Right atrium auricular region (tissue), 2 donors: ENCODE data around the gene TRABD2A. TPM values are rescaled to one million over a fixed set of nuclear protein-coding genes. Genes with fewer than 3 reads are reported as not detected.
A peak's percentile ranks its signal among the peaks of the same experiment; 100 is the strongest.

ENCODE experiments used
- DNase-seq: peaks from one replicate; pipeline ENCODE4 v3.0.0-alpha.2; 2019; ENCODE audit warnings: low spot score
- H3K27ac ChIP-seq, 2 donors: fragments of 200-600 bp; sonication (generic); 1 replicate in 1 of 2; 2 replicates in 1 of 2; pipeline ENCODE4 v1.5.1; 2016 to 2019
- H3K27me3 ChIP-seq, 2 donors: fragments of 200-600 bp; sonication (generic); one replicate each; pipeline versions ENCODE4 v1.5.1 to v1.6.0; 2017 to 2019
- H3K36me3 ChIP-seq: fragments of 200-600 bp; sonication (generic); one replicate; pipeline ENCODE4 v1.5.1; 2016
- H3K4me1 ChIP-seq, 2 donors: fragments of 200-600 bp; sonication (generic); one replicate each; pipeline versions ENCODE4 v1.5.1 to v1.6.0; 2017 to 2019
- H3K4me3 ChIP-seq, 2 donors: fragments of 200-600 bp; sonication (generic); 1 replicate in 1 of 2; 2 replicates in 1 of 2; pipeline ENCODE4 v1.5.1; 2017 to 2019; ENCODE audit warnings: mild to moderate bottlenecking in 1 of 2, moderate library complexity in 1 of 2
- H3K9me3 ChIP-seq, 2 donors: fragments of 200-600 bp; sonication (generic); one replicate each; pipeline ENCODE4 v1.5.1; 2019
- total RNA-seq, 2 donors: library from RNA; depleted of rRNA; stranded (reverse); fragments of >200 nt; gene quantifications; one replicate each; pipeline ENCODE4 v1.1.0, GENCODE V29; 2016
- TF ChIP-seq, protein P1 (sequence below), 2 donors: fragments of 200-600 bp; sonication (generic); IDR thresholded peaks; one replicate each; pipeline ENCODE4 v1.5.1; 2019; ENCODE audit warnings: antibody characterized with exemption in 2 of 2

Gene TRABD2A
- total RNA-seq, 2 donors from 2014 or later, result 1.2 to 1.7 TPM

DNA sequence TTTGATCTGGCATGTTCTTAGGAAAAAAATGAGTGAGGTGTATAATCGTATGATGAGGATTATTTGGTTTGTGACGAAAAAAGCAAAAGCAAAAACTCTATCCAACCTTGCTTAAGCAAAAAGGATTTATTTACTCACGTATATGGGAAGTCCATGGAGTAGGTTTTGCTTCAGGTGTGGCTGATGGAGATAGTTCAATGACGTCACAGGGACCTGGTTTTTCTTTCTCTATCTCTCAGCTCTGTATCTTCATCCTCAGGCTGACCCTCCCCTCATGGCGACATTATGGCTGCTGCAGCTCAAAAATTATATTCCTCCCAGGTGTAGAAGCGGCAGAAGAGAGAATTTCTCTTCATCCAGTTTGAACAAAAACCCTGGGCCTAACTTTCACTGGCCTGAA, 33.5 kb upstream of the TRABD2A start:
- Histone ChIP-seq H3K36me3 (no peaks in the 10 kb centered on the region), H3K27ac (no peak overlapping the region), H3K4me3 (no peak overlapping the region), H3K4me1 (no peaks in the 10 kb centered on the region), H3K9me3 (no peaks in the 10 kb centered on the region), H3K27me3 (no peaks in the 10 kb centered on the region)
- peak; percentile 5 for DNase-seq
- TF ChIP-seq, protein P1, sequence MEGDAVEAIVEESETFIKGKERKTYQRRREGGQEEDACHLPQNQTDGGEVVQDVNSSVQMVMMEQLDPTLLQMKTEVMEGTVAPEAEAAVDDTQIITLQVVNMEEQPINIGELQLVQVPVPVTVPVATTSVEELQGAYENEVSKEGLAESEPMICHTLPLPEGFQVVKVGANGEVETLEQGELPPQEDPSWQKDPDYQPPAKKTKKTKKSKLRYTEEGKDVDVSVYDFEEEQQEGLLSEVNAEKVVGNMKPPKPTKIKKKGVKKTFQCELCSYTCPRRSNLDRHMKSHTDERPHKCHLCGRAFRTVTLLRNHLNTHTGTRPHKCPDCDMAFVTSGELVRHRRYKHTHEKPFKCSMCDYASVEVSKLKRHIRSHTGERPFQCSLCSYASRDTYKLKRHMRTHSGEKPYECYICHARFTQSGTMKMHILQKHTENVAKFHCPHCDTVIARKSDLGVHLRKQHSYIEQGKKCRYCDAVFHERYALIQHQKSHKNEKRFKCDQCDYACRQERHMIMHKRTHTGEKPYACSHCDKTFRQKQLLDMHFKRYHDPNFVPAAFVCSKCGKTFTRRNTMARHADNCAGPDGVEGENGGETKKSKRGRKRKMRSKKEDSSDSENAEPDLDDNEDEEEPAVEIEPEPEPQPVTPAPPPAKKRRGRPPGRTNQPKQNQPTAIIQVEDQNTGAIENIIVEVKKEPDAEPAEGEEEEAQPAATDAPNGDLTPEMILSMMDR (IDR thresholded peaks at IDR 0.05), result no peak

- no peaks in the 10 kb centered on the region for H3K4me1 ChIP-seq
- no peak overlapping the region for H3K27ac ChIP-seq
- H3K9me3 ChIP-seq, result no peaks in the 10 kb centered on the region
- DNase-seq, result peak; percentile 30
- H3K36me3 ChIP-seq, result no peaks in the 10 kb centered on the region
- TF ChIP-seq, protein P1 (IDR thresholded peaks at IDR 0.05), result no peak
- H3K27me3 ChIP-seq, result no peaks in the 10 kb centered on the region
- H3K4me3 ChIP-seq, result no peak overlapping the region
Measured at GRCh38 chr2:84912984-84913383, 32.1 kb upstream of the TRABD2A start.

GRCh38 chr2:84911135-84911678, 30.3 kb upstream of the TRABD2A start:
- H3K36me3 ChIP-seq, result peaks cover 6% of the 10 kb centered on the region
- no peaks in the 10 kb centered on the region for H3K4me1 ChIP-seq
- H3K4me3 ChIP-seq, result no peak overlapping the region
- H3K27me3 ChIP-seq, result no peaks in the 10 kb centered on the region
- TF ChIP-seq, protein P1 (IDR thresholded peaks at IDR 0.05), result no peak
- no peak overlapping the region for H3K27ac ChIP-seq
- no peaks in the 10 kb centered on the region for H3K9me3 ChIP-seq
- no peak for DNase-seq

DNA sequence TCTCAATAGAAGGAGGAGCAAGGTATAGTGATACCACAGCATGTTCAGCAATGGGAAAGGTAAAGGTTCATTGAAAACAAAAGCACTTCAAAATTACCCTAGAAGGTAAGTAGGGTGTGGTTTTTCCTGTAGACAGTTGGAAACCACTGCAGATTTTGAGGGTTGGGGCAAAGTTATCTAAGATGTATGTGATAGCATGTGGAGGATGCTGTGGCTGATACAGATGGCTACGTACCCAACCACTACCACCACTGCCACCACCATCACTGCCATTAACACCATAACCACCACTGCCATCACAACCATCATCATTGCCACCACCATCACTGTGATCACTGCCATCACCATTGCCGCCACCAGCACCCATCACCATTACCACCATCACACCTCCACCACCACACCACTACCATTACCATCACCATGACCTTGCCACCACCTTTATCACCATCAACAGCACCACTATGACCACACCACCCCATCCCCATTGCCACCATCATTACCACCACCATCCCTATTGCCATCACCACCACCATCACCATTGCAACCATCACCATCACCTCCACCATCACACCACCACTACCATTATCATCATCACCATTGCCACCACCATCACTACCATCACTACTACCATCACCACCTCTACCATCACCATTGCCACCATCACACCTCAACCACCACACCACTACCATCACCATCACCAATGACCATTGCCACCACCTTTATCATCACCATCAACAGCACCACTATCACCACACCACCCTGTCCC, 28.2 kb upstream of the TRABD2A start:
- DNase-seq, result peak; percentile 48

GRCh38 chr2:84906900-84907714, 26.2 kb upstream of the TRABD2A start:
- Histone ChIP-seq H3K4me1 (peaks cover 0 to 8% of the 10 kb centered on the region in 2 donors), H3K27me3 (no peaks in the 10 kb centered on the region), H3K27ac (peak overlapping the region; percentile 87 to 93), H3K4me3 (peak overlapping the region; percentile 86 to 94), H3K36me3 (peaks cover 10% of the 10 kb centered on the region), H3K9me3 (no peaks in the 10 kb centered on the region)
- TF ChIP-seq, protein P1 (IDR thresholded peaks at IDR 0.05), result no peak
- DNase-seq, result peak; percentile 85

More for the DNA sequence above, 28.2 kb upstream of the TRABD2A start:
- Histone ChIP-seq H3K27ac (no peak overlapping the region), H3K9me3 (no peaks in the 10 kb centered on the region), H3K4me1 (peaks cover 0 to 6% of the 10 kb centered on the region in 2 donors), H3K4me3 (no peak overlapping the region), H3K27me3 (no peaks in the 10 kb centered on the region), H3K36me3 (peaks cover 10% of the 10 kb centered on the region)
- TF ChIP-seq, protein P1 (IDR thresholded peaks at IDR 0.05), result no peak
